ENCODE measurements around the gene DNAI2.

DNA sequence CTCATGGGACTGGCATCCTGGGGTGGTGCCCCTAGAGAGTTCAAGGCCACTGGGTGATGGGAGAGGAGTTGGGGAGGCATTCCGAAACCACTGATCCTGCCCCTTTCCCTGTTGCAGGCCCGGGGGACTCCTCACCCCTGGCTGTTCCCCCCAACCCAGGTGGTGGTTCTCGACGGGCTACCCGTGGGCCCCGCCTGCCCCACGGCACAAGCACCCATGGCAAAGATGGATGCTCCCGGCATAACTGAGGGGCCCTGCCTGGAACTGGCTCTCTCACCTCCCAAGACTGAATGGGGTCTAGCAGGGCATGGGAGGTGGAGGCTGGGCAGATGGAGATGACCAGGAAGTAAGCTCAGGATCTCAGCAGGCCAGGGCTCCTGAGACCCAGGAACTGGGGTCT, 81.0 kb downstream of the DNAI2 start:
- TF ChIP-seq, protein P1, sequence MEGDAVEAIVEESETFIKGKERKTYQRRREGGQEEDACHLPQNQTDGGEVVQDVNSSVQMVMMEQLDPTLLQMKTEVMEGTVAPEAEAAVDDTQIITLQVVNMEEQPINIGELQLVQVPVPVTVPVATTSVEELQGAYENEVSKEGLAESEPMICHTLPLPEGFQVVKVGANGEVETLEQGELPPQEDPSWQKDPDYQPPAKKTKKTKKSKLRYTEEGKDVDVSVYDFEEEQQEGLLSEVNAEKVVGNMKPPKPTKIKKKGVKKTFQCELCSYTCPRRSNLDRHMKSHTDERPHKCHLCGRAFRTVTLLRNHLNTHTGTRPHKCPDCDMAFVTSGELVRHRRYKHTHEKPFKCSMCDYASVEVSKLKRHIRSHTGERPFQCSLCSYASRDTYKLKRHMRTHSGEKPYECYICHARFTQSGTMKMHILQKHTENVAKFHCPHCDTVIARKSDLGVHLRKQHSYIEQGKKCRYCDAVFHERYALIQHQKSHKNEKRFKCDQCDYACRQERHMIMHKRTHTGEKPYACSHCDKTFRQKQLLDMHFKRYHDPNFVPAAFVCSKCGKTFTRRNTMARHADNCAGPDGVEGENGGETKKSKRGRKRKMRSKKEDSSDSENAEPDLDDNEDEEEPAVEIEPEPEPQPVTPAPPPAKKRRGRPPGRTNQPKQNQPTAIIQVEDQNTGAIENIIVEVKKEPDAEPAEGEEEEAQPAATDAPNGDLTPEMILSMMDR (IDR thresholded peaks at IDR 0.05), result no peak
- TF ChIP-seq EP300 (IDR thresholded peaks at IDR 0.05) (no peak), POLR2A (IDR thresholded peaks at IDR 0.05) (no peak)

Data from stomach (tissue), 4 donors.